Muscle of back (tissue), 11 donors: ENCODE measurements around the gene CREB5. TPM values are rescaled to one million over a fixed set of nuclear protein-coding genes. Genes with fewer than 3 reads are reported as not detected.

Experiments
- DNase-seq, 3 donors: peaks; one replicate each; pipeline versions ENCODE4 v3.0.0 to v3.0.0-alpha.2; 2013
- polyA plus RNA-seq, 10 donors: library from polyadenylated mRNA; unstranded; fragments of 120-200 nt; gene quantifications; one replicate each; pipeline ENCODE4 v1.2.1, GENCODE V29; 2013; ENCODE audit not compliant: insufficient read length in 10 of 10

CREB5 gene
- polyA plus RNA-seq, 10 donors = 23.7 to 41.3 (median 31.9) TPM

GRCh38 chr7:28434510-28434909, 22.2 kb downstream of the CREB5 start:
- no peak for DNase-seq

- DNase-seq = no peak
Observed at GRCh38 chr7:28435152-28435551, 22.8 kb downstream of the CREB5 start.

GRCh38 chr7:28435732-28436378, 23.5 kb downstream of the CREB5 start:
- no peak for DNase-seq

DNA sequence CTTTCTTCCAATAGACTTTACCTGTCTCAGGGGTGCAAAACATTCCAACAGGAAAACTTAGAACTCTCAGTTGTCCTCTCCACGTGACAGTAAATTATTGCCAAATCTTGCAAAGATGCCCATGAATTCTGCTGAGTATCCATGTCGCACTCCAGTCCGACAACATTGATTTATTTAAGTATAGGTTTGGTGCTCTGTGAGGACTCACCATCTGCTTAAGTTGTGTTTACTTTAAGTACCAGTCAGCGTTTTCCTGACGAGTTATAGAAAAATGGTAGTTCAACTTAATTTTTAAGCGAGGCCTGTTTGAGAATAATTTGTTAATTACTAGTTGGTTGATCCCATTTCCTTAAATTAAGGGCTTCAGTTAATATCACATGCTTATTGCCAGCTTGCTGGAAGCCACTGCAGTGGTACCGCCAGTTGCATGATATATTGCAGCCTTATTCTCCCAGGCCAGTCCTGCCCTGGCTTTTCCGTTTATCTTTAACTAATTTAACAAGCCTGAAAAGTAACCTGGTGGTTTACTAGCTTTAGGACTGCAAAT, 27.8 kb downstream of the CREB5 start:
- DNase-seq = no peak

DNA sequence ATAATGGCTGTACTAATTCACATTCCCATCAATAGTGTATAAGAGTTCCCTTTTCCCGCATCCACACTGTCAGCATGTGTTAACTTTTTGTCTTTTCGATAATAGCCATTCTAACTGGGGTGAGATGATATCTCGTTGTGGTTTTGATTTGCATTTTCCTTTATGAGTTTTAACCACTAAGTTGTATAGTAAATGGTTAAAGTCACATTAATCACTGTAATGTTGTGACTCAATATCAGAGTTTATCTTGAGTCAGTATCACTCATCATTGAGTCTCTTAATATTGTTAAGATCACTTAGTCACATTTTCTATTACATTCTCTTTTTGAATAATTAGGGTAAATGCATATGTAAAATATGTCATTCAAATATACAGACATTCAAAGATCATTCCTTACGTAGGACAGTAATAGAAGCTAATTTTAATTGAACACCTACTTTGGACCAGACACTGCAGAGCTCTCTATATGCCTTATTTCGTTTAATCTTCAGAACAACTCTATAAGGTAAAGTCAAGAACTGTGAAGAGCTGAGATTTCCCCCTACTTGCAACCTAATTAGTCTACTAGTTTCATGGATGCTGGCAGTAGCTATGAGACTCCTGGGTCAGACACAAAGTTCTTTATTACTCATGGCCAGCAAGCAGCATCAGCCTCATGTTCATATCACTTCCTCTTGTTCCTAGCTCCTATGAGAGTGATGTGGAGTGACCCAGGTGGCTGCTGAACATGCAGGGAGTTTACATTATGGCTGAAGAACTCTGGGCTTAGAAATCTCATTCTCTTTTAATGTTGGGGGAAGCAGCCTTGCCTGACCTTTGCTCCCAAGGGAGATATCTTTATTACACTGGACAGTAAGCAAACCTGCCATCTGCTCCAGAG, 30.5 kb downstream of the CREB5 start:
- DNase-seq = no peak

DNA sequence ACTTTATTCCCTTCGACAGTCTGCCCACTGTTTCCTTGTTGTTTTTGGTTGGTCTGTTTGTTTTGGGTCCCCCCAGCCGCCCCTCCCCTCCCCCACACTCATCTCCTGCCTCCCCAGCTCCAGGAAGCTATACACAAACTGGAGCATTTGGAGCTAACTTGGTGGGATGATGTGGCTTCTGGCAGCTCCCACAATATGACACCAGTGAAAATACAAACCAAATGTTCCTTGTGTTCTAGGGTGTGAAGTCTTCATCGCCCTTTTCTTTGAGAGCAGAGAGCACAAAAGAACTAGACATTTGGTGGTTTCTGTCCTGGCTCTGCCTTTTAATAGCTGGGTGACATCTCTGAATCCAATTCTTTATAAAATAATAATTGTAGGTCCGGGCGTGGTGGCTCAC, 33.8 kb downstream of the CREB5 start:
- no peak for DNase-seq

DNA sequence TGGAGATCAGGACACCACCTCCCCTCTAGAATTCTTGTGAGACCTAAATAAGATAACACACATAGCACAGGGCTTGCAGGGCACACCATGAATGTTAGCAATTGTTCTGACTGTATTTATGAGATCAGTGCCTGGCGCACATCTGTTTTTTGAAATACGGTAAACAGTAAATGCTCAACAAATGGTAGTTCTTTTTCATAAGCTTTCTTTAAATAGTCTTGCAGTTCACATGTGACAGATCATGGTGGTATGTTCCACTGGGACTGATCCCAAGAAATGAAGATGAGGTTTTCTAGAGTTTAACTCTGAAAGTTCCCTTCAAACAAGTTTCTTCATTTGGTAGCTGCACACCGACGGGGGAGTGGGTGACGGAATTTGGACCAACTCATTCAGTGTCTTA, 34.8 kb downstream of the CREB5 start:
- DNase-seq = no peak

- DNase-seq = no peak
Observed at GRCh38 chr7:28448708-28449107, 36.4 kb downstream of the CREB5 start.

GRCh38 chr7:28452681-28453080, 40.4 kb downstream of the CREB5 start:
- DNase-seq = no peak

GRCh38 chr7:28455486-28455885, 43.2 kb downstream of the CREB5 start:
- no peak for DNase-seq

DNA sequence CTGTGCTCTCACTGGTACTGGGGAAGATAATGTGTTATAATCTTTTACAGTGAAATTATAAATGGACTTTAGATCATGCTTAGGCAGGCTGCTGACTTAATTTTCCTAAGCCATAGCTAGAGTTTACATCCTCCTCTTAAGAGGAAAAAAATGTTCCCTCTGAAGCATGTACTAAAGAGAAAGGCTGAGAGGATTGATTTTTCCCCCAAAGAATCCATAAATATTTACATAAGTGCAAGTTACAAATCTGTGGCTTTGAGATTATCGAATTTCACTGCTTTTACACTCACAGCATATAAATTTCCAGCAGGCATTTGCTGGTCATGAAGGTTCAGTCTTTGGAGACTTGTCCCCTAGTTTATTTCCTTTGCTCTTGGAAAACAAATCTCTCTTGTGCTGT, 43.7 kb downstream of the CREB5 start:
- no peak for DNase-seq

DNA sequence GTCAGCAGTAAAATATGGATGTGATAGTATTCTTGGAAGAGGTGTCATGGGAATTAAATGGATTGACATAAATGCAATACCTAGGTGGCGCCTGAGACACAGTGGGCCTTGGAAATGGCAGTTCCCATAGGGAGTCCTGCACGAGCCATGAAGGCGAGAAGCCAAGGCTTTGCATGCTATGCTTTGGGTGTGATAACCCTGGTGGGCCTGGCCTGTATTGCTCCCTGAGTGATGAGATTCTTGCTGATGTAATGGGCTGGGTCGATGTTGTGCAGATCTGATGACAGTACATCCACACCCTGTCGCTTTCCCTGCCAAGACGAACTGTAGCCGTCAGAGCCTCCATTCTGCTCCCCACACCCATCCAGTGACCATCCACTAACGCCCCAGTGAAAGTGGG, 46.4 kb downstream of the CREB5 start:
- DNase-seq = peak in 2 of 3 donors; percentile 50 to 66

GRCh38 chr7:28459306-28459705, 47.0 kb downstream of the CREB5 start:
- no peak for DNase-seq

GRCh38 chr7:28465697-28466096, 53.4 kb downstream of the CREB5 start:
- DNase-seq = no peak

DNA sequence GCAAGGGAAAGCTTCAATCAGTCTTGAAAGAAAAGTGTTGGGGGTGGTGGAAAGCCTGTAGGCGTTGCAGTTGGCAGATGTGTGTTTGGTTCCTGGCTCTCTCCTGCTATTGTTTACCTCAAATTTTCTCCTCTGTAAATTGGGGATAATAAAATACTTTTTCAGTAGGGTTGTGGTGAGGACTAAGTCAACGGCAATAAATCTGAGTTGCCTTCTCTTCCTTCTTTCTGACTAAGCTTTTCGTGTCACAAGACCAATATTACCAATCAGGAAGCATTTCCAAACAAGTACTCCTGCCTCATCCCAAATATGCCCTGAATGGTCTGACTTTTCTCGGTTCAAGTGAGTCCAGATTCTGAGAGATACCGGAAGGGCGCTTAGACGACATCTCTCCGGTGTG, 54.0 kb downstream of the CREB5 start:
- DNase-seq = no peak

GRCh38 chr7:28466885-28467284, 54.6 kb downstream of the CREB5 start:
- no peak for DNase-seq

DNA sequence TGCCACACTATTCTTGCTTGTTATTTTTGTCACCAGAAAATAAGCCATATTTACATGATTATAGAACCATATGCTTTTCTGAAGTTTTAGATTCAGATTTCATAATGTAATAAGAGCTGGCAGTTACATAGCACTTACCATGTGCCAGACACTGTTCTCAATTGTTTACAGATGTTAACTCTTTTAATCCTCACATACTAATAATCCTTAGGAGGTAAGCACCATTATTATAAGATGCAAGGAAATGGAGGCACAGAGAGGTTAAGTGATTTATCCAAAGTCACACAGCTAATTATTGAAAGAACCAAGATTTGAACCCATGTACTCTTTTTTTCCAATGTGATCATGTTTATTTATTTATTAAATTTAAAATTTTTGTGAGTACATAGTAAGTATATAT, 57.2 kb downstream of the CREB5 start:
- no peak for DNase-seq

DNA sequence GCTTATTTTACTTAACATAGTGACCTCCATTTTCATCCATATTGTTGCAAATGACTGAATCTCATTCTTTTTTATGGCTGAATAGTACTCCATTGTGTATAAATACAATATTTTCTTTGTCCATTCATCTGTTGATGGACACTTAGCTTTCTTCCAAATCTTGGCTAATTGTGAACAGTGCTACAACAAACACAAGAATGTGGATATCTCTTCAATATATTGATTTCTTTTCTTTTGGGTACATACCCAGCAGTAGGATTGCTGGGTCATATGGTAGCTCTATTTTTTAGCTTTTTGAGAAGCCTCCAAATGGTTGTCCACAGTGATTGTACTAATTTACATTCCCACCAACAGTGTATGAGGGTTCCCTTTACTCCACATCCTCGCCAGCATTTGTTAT, 58.0 kb downstream of the CREB5 start:
- no peak for DNase-seq

DNA sequence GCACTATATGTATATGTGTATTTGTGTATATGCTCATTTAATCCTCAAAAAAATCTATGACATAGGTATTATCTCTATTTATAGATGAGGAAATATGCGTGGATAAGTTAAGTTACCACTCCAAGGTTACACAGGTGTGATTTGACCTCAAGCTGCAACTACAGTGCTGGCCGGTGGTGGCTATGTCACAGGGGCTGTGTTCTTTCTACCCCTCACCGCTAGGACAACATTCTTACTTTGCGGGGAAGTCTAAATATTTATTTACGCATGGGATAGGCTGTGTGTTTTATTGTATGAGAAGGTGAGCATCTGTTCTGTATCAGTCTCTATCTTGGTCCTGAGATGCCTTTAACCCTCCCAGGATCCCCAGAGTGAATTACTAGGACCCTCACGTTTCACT, 60.0 kb downstream of the CREB5 start:
- no peak for DNase-seq

GRCh38 chr7:28473571-28474281, 61.4 kb downstream of the CREB5 start:
- peak in 2 of 3 donors; percentile 55 to 82 for DNase-seq

- peak in 1 of 3 donors; percentile 67 for DNase-seq
Observed at GRCh38 chr7:28474282-28474638, 61.9 kb downstream of the CREB5 start.

DNA sequence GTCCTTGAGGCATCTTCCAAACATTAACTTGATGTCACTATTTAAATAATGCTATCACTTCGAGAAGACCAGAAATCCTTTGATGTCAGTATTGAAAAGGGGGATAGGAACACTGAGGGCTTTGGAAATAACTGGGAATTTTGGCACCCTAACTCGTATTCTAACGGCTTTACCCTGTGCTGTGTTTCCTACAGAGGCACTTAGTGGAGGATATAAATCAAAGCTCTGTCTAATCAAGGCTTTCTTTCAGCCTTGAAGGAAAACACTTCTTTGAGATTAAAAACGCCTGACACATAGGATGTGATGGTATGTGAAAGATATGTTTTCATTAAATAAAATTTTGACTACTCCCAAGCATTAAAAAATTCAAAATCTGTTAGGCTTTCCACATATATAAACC, 62.3 kb downstream of the CREB5 start:
- DNase-seq = peak in 1 of 3 donors; percentile 40

GRCh38 chr7:28477041-28477442, 64.7 kb downstream of the CREB5 start:
- no peak for DNase-seq
